ENCODE results near the gene PIWIL1. TPM values are rescaled to one million over a fixed set of nuclear protein-coding genes. Genes with fewer than 3 reads are reported as not detected.

The PIWIL1 gene
- total RNA-seq, 4 donors from 2014 or later, result not detected

GRCh38 chr12:130375296-130376287 lies 37.9 kb downstream of the PIWIL1 start:
- 80 to 85% methylated on average over 13 of the region's 13 CpGs for WGBS, 2 donors
- Histone ChIP-seq H3K36me3 (no peaks in the 10 kb centered on the region), H3K27me3 (no peaks in the 10 kb centered on the region)

GRCh38 chr12:130382818-130383217 lies 45.1 kb downstream of the PIWIL1 start:
- DNase-seq (ENCODE audit: low spot score in 2 of 2), result no peak
- H3K4me3 ChIP-seq, result no peak overlapping the region
- H3K9me3 ChIP-seq, result no peaks in the 10 kb centered on the region
- no peaks in the 10 kb centered on the region for H3K27me3 ChIP-seq
- H3K36me3 ChIP-seq, result no peaks in the 10 kb centered on the region
- H3K4me1 ChIP-seq, result no peaks in the 10 kb centered on the region
- TF ChIP-seq EP300 (IDR thresholded peaks at IDR 0.05) (no peak), CTCF (IDR thresholded peaks at IDR 0.05) (no peak), POLR2A (IDR thresholded peaks at IDR 0.05) (no peak)
- H3K27ac ChIP-seq, result no peak overlapping the region
- 67 to 73% methylated on average over 2 of the region's 2 CpGs for WGBS, 2 donors

More at GRCh38 chr12:130375296-130376287, 37.9 kb downstream of the PIWIL1 start:
- DNase-seq (ENCODE audit: low spot score in 2 of 2), result no peak
- no peaks in the 10 kb centered on the region for H3K4me1 ChIP-seq
- no peak overlapping the region for H3K4me3 ChIP-seq
- H3K27ac ChIP-seq, result no peak overlapping the region
- no peaks in the 10 kb centered on the region for H3K9me3 ChIP-seq
- no peak for TF ChIP-seq CTCF (IDR thresholded peaks at IDR 0.05)
- no peak for TF ChIP-seq EP300 (IDR thresholded peaks at IDR 0.05)
- no peak for TF ChIP-seq POLR2A (IDR thresholded peaks at IDR 0.05)

GRCh38 chr12:130384234-130384633 lies 46.5 kb downstream of the PIWIL1 start:
- TF ChIP-seq EP300 (IDR thresholded peaks at IDR 0.05) (no peak), POLR2A (IDR thresholded peaks at IDR 0.05) (no peak), CTCF (IDR thresholded peaks at IDR 0.05) (no peak)
- WGBS, 2 donors, result 53 to 65% methylated on average over 3 of the region's 3 CpGs
- H3K36me3 ChIP-seq, result no peaks in the 10 kb centered on the region
- H3K27me3 ChIP-seq, result no peaks in the 10 kb centered on the region
- no peaks in the 10 kb centered on the region for H3K4me1 ChIP-seq
- no peaks in the 10 kb centered on the region for H3K9me3 ChIP-seq
- DNase-seq (ENCODE audit: low spot score in 2 of 2), result no peak
- no peak overlapping the region for H3K4me3 ChIP-seq
- H3K27ac ChIP-seq, result no peak overlapping the region

GRCh38 chr12:130385193-130385592 lies 47.5 kb downstream of the PIWIL1 start:
- H3K9me3 ChIP-seq, result no peaks in the 10 kb centered on the region
- 73 to 80% methylated on average over 4 of the region's 4 CpGs for WGBS, 2 donors
- no peak overlapping the region for H3K27ac ChIP-seq

More at GRCh38 chr12:130385193-130385592, 47.5 kb downstream of the PIWIL1 start:
- H3K4me1 ChIP-seq, result no peaks in the 10 kb centered on the region
- TF ChIP-seq EP300 (IDR thresholded peaks at IDR 0.05), result no peak
- no peak for TF ChIP-seq CTCF (IDR thresholded peaks at IDR 0.05)
- TF ChIP-seq POLR2A (IDR thresholded peaks at IDR 0.05), result no peak
- no peaks in the 10 kb centered on the region for H3K27me3 ChIP-seq
- H3K4me3 ChIP-seq, result no peak overlapping the region
- DNase-seq (ENCODE audit: low spot score in 2 of 2), result no peak
- H3K36me3 ChIP-seq, result no peaks in the 10 kb centered on the region
